GM12801 (cell line): ENCODE measurements around the gene GTF2A2.

Experiments
- CTCF ChIP-seq: IDR thresholded peaks from one replicate; pipeline ENCODE4 v1.5.1; 2011; ENCODE audit warnings: control low read depth; ENCODE audit not compliant: insufficient read length; ENCODE audit errors: extremely low read depth

Gene GTF2A2

GRCh38 chr15:59659366-59659765 is 2.1 kb upstream of the GTF2A2 start:
- TF ChIP-seq CTCF, result no peak

GRCh38 chr15:59657635-59658125 is 365 bp upstream of the GTF2A2 start:
- no peak for TF ChIP-seq CTCF

- TF ChIP-seq CTCF, result no peak
These were observed 3.3 kb downstream of the GTF2A2 start for GRCh38 chr15:59654046-59654445.

GRCh38 chr15:59649603-59650002 is 7.7 kb downstream of the GTF2A2 start:
- no peak for TF ChIP-seq CTCF

DNA sequence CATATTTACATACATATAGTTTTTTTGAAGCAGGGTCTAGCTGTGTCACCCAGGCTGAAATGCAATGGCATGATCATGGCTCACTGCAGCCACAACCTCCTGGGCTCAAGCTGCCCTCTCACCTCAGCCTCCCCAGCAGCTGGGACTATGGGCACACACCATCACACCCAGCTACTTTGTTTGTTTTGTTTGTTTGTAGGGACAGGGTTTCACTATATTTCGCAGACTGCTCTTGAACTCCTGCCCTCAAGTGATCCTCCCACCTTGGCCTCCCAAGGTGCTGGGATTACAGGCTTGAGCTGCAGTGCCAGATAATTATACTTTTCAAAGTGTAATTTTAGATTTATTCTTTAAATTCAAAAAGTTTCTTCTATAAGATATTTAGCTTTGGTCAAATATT is 10.2 kb downstream of the GTF2A2 start:
- no peak for TF ChIP-seq CTCF

DNA sequence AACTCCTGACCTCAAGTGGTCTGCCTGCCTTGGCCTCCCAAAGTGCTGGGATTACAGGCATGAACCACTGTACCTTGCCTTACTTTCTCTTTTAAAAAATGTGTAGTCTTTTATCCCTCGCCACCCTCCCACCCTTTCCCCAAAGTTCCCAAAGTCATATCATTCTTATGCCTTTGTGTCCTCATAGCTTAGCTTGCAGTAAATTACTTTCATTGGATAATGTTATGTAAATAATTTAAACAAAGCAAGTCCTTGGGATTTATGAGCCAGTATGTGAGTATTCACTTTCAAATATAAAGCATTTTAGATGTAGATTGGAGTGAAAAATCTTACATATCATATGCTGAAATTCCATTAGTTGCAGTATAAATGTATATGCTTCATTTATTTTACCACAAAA is 11.0 kb downstream of the GTF2A2 start:
- no peak for TF ChIP-seq CTCF

DNA sequence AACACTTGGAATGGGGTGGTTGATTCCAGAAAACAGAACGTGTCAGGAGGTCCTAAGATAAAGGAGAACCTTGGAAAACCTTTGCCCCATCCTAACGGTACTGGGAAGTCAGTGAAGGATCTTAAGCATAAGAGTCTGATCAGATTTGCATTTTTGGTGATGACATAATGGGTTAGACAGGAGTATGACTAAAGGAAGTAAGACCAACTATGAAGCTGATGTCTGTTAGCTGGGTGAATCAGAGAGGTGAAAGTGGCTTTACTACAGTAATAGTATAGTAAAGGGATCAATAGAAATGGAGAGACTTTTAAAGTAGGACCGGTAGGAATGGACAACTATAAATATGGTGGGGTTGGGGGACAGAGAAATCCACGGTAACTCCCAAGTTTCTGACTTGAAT is 12.6 kb downstream of the GTF2A2 start:
- TF ChIP-seq CTCF, result no peak

- TF ChIP-seq CTCF, result no peak
These were observed 15.0 kb downstream of the GTF2A2 start for GRCh38 chr15:59642351-59642750.
